Measurements from ENCODE around the gene LMAN2.

- TF ChIP-seq POLR2A (IDR thresholded peaks at IDR 0.05): no peak
- no peak for TF ChIP-seq CTCF (IDR thresholded peaks at IDR 0.05)
These were observed 56.8 kb downstream of the LMAN2 start for GRCh38 chr5:177294632-177295031.

All from right lobe of liver (tissue), 4 donors.